Activated naive CD8-positive, alpha-beta T cell (primary cell): ENCODE measurements around the gene MITF.

Source experiments
- H3K27ac Mint-ChIP-seq: one replicate; pipeline ENCODE4 v1.8.0; 2021; ENCODE audit warnings: mixed read lengths
- H3K27me3 Mint-ChIP-seq: one replicate; pipeline ENCODE4 v1.8.0; 2021; ENCODE audit warnings: mixed read lengths
- H3K36me3 Mint-ChIP-seq: one replicate; pipeline ENCODE4 v1.8.0; 2021; ENCODE audit warnings: mixed read lengths
- H3K4me1 Mint-ChIP-seq: one replicate; pipeline ENCODE4 v1.8.0; 2021; ENCODE audit warnings: low read depth, mixed read lengths
- H3K4me3 Mint-ChIP-seq: one replicate; pipeline ENCODE4 v1.8.0; 2021; ENCODE audit warnings: mild to moderate bottlenecking, mixed read lengths
- H3K9me3 Mint-ChIP-seq: one replicate; pipeline ENCODE4 v1.8.0; 2021; ENCODE audit warnings: low read depth, mixed read lengths

The MITF gene

GRCh38 chr3:69961706-69962439 is 222.6 kb downstream of the MITF start:
- H3K4me1 Mint-ChIP-seq: no peaks in the 10 kb centered on the region
- no peaks in the 10 kb centered on the region for H3K9me3 Mint-ChIP-seq
- no peaks in the 10 kb centered on the region for H3K27me3 Mint-ChIP-seq
- no peak overlapping the region for H3K27ac Mint-ChIP-seq
- no peak overlapping the region for H3K4me3 Mint-ChIP-seq
- H3K36me3 Mint-ChIP-seq: no peaks in the 10 kb centered on the region

- Mint-ChIP-seq H3K27ac (no peak overlapping the region), H3K27me3 (no peaks in the 10 kb centered on the region), H3K9me3 (no peaks in the 10 kb centered on the region), H3K36me3 (no peaks in the 10 kb centered on the region), H3K4me3 (no peak overlapping the region), H3K4me1 (no peaks in the 10 kb centered on the region)
Measured at GRCh38 chr3:69963643-69964042, 224.4 kb downstream of the MITF start.

GRCh38 chr3:69967156-69967555 is 227.9 kb downstream of the MITF start:
- H3K4me1 Mint-ChIP-seq: no peaks in the 10 kb centered on the region
- no peaks in the 10 kb centered on the region for H3K36me3 Mint-ChIP-seq
- no peak overlapping the region for H3K4me3 Mint-ChIP-seq
- no peaks in the 10 kb centered on the region for H3K9me3 Mint-ChIP-seq
- no peak overlapping the region for H3K27ac Mint-ChIP-seq
- H3K27me3 Mint-ChIP-seq: no peaks in the 10 kb centered on the region

GRCh38 chr3:69970827-69971226 is 231.6 kb downstream of the MITF start:
- no peaks in the 10 kb centered on the region for H3K9me3 Mint-ChIP-seq
- H3K27me3 Mint-ChIP-seq: peaks cover 5% of the 10 kb centered on the region
- no peak overlapping the region for H3K27ac Mint-ChIP-seq
- H3K36me3 Mint-ChIP-seq: no peaks in the 10 kb centered on the region
- no peak overlapping the region for H3K4me3 Mint-ChIP-seq
- no peaks in the 10 kb centered on the region for H3K4me1 Mint-ChIP-seq

GRCh38 chr3:69972672-69973071 is 233.4 kb downstream of the MITF start:
- peaks cover 4% of the 10 kb centered on the region for H3K9me3 Mint-ChIP-seq
- H3K27ac Mint-ChIP-seq: no peak overlapping the region
- H3K36me3 Mint-ChIP-seq: no peaks in the 10 kb centered on the region
- no peaks in the 10 kb centered on the region for H3K4me1 Mint-ChIP-seq
- no peak overlapping the region for H3K4me3 Mint-ChIP-seq
- peaks cover 5% of the 10 kb centered on the region for H3K27me3 Mint-ChIP-seq

GRCh38 chr3:69976021-69976420 is 236.8 kb downstream of the MITF start:
- peaks cover 7% of the 10 kb centered on the region for H3K27me3 Mint-ChIP-seq
- H3K4me3 Mint-ChIP-seq: no peak overlapping the region
- peaks cover 10% of the 10 kb centered on the region for H3K9me3 Mint-ChIP-seq
- no peaks in the 10 kb centered on the region for H3K4me1 Mint-ChIP-seq
- H3K36me3 Mint-ChIP-seq: no peaks in the 10 kb centered on the region
- H3K27ac Mint-ChIP-seq: no peak overlapping the region

GRCh38 chr3:69983546-69984265 is 244.4 kb downstream of the MITF start:
- Mint-ChIP-seq H3K9me3 (no peaks in the 10 kb centered on the region), H3K27ac (no peak overlapping the region), H3K4me3 (no peak overlapping the region), H3K4me1 (no peaks in the 10 kb centered on the region), H3K27me3 (peaks cover 8% of the 10 kb centered on the region), H3K36me3 (no peaks in the 10 kb centered on the region)

- H3K9me3 Mint-ChIP-seq: no peaks in the 10 kb centered on the region
- H3K36me3 Mint-ChIP-seq: no peaks in the 10 kb centered on the region
- H3K4me1 Mint-ChIP-seq: no peaks in the 10 kb centered on the region
- H3K4me3 Mint-ChIP-seq: no peak overlapping the region
- H3K27ac Mint-ChIP-seq: no peak overlapping the region
- peaks cover 8% of the 10 kb centered on the region for H3K27me3 Mint-ChIP-seq
Measured at GRCh38 chr3:69985266-69985665, 246.0 kb downstream of the MITF start.

- Mint-ChIP-seq H3K4me1 (no peaks in the 10 kb centered on the region), H3K27ac (no peak overlapping the region), H3K36me3 (no peaks in the 10 kb centered on the region), H3K27me3 (peaks cover 6% of the 10 kb centered on the region), H3K9me3 (no peaks in the 10 kb centered on the region), H3K4me3 (no peak overlapping the region)
Measured at GRCh38 chr3:69986419-69986818, 247.2 kb downstream of the MITF start.

- no peaks in the 10 kb centered on the region for H3K9me3 Mint-ChIP-seq
- H3K36me3 Mint-ChIP-seq: no peaks in the 10 kb centered on the region
- no peaks in the 10 kb centered on the region for H3K4me1 Mint-ChIP-seq
- no peak overlapping the region for H3K4me3 Mint-ChIP-seq
- H3K27me3 Mint-ChIP-seq: peaks cover 6% of the 10 kb centered on the region
- H3K27ac Mint-ChIP-seq: no peak overlapping the region
Measured at GRCh38 chr3:69987833-69988232, 248.6 kb downstream of the MITF start.

- no peaks in the 10 kb centered on the region for H3K36me3 Mint-ChIP-seq
- no peaks in the 10 kb centered on the region for H3K4me1 Mint-ChIP-seq
- no peaks in the 10 kb centered on the region for H3K9me3 Mint-ChIP-seq
- no peak overlapping the region for H3K27ac Mint-ChIP-seq
- no peak overlapping the region for H3K4me3 Mint-ChIP-seq
- H3K27me3 Mint-ChIP-seq: peaks cover 2% of the 10 kb centered on the region
Measured at GRCh38 chr3:69993757-69994156, 254.5 kb downstream of the MITF start.

- H3K4me3 Mint-ChIP-seq: no peak overlapping the region
- H3K4me1 Mint-ChIP-seq: no peaks in the 10 kb centered on the region
- no peaks in the 10 kb centered on the region for H3K36me3 Mint-ChIP-seq
Measured at GRCh38 chr3:69994919-69995318, 255.7 kb downstream of the MITF start.

GRCh38 chr3:69997631-69998307 is 258.5 kb downstream of the MITF start:
- Mint-ChIP-seq H3K4me3 (no peak overlapping the region), H3K4me1 (no peaks in the 10 kb centered on the region), H3K27ac (no peak overlapping the region)

More at GRCh38 chr3:69994919-69995318, 255.7 kb downstream of the MITF start:
- Mint-ChIP-seq H3K27ac (no peak overlapping the region), H3K27me3 (peaks cover 2% of the 10 kb centered on the region), H3K9me3 (no peaks in the 10 kb centered on the region)

GRCh38 chr3:69998759-69999139 is 259.5 kb downstream of the MITF start:
- Mint-ChIP-seq H3K27me3 (peaks cover 2% of the 10 kb centered on the region), H3K36me3 (no peaks in the 10 kb centered on the region), H3K9me3 (no peaks in the 10 kb centered on the region), H3K27ac (no peak overlapping the region), H3K4me1 (no peaks in the 10 kb centered on the region), H3K4me3 (no peak overlapping the region)

More at GRCh38 chr3:69997631-69998307, 258.5 kb downstream of the MITF start:
- H3K27me3 Mint-ChIP-seq: peaks cover 2% of the 10 kb centered on the region
- no peaks in the 10 kb centered on the region for H3K9me3 Mint-ChIP-seq
- H3K36me3 Mint-ChIP-seq: no peaks in the 10 kb centered on the region
